OCI-LY3 (cell line): ENCODE data around the gene CASQ2.

Experiments used
- EZH2phosphoT487 ChIP-seq: fragments of 200-600 bp; shearing (Covaris generic); IDR thresholded peaks from 2 replicates; pipeline ENCODE4 v1.6.1; 2018; ENCODE audit warnings: antibody characterized with exemption, mixed run types, low read depth
- TF ChIP-seq, protein P1 (sequence below): fragments of 200-600, 300-600 bp; sonication (generic); IDR thresholded peaks from 2 replicates; pipeline ENCODE4 v1.5.1; 2014; ENCODE audit warnings: antibody characterized with exemption, low read length, low read depth

GRCh38 chr1:115757856-115758255 is 10.7 kb downstream of the CASQ2 start:
- TF ChIP-seq, protein P1, sequence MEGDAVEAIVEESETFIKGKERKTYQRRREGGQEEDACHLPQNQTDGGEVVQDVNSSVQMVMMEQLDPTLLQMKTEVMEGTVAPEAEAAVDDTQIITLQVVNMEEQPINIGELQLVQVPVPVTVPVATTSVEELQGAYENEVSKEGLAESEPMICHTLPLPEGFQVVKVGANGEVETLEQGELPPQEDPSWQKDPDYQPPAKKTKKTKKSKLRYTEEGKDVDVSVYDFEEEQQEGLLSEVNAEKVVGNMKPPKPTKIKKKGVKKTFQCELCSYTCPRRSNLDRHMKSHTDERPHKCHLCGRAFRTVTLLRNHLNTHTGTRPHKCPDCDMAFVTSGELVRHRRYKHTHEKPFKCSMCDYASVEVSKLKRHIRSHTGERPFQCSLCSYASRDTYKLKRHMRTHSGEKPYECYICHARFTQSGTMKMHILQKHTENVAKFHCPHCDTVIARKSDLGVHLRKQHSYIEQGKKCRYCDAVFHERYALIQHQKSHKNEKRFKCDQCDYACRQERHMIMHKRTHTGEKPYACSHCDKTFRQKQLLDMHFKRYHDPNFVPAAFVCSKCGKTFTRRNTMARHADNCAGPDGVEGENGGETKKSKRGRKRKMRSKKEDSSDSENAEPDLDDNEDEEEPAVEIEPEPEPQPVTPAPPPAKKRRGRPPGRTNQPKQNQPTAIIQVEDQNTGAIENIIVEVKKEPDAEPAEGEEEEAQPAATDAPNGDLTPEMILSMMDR = no peak
- TF ChIP-seq EZH2phosphoT487 = no peak
